T follicular helper cell (primary cell): ENCODE measurements around the gene COASY.
"Not testable (repeated sequence)": the region's sequence is repeated elsewhere in the genome, so short reads cannot be mapped to it uniquely, and the experiment has no call there.

ENCODE experiments used
- DNase-seq: peaks from one replicate; pipeline ENCODE4 v3.0.0-alpha.2; 2020; ENCODE audit warnings: low read depth

COASY gene

GRCh38 chr17:42553161-42553818 is 8.7 kb upstream of the COASY start:
- DNase-seq, result no peak

GRCh38 chr17:42553866-42554249 is 8.1 kb upstream of the COASY start:
- no peak for DNase-seq

- DNase-seq, result peak; percentile 54
Measured at GRCh38 chr17:42554250-42555121, 7.5 kb upstream of the COASY start.

- DNase-seq, result no peak
Measured at GRCh38 chr17:42555122-42555622, 6.8 kb upstream of the COASY start.

- not testable (repeated sequence) for DNase-seq
Measured at GRCh38 chr17:42555961-42556617, 5.9 kb upstream of the COASY start.

GRCh38 chr17:42559075-42559474 is 2.9 kb upstream of the COASY start:
- DNase-seq, result no peak

- DNase-seq, result no peak
Measured at GRCh38 chr17:42560246-42560645, 1.7 kb upstream of the COASY start.

GRCh38 chr17:42562388-42563142 is 617 bp downstream of the COASY start:
- no peak for DNase-seq

- DNase-seq, result no peak
Measured at GRCh38 chr17:42563143-42563509, 1.2 kb downstream of the COASY start.

GRCh38 chr17:42563543-42563942 is 1.6 kb downstream of the COASY start:
- DNase-seq, result no peak

GRCh38 chr17:42563950-42564349 is 2.0 kb downstream of the COASY start:
- no peak for DNase-seq

- DNase-seq, result no peak
Measured at GRCh38 chr17:42564815-42565522, 3.0 kb downstream of the COASY start.

GRCh38 chr17:42565523-42566214 is 3.7 kb downstream of the COASY start:
- no peak for DNase-seq

- no peak for DNase-seq
Measured at GRCh38 chr17:42566215-42566882, 4.4 kb downstream of the COASY start.

- DNase-seq, result peak; percentile 87
Measured at GRCh38 chr17:42566883-42567573, 5.1 kb downstream of the COASY start, which contains the start of gene MLX. Gene MLX (plus strand): TSS chr17:42567100. CDS start chr17:42567125, 25 bp downstream.

- no peak for DNase-seq
Measured at GRCh38 chr17:42568341-42569111, 6.6 kb downstream of the COASY start.

- no peak for DNase-seq
Measured at GRCh38 chr17:42571435-42572225, 9.7 kb downstream of the COASY start.

- no peak for DNase-seq
Measured at GRCh38 chr17:42573095-42573494, 11.1 kb downstream of the COASY start.
